ENCODE data around the gene FRMPD2.
"Not testable (repeated sequence)": the region's sequence is repeated elsewhere in the genome, so short reads cannot be mapped to it uniquely, and the experiment has no call there.

Gene FRMPD2

GRCh38 chr10:48289501-48290238 is 15.2 kb upstream of the FRMPD2 start:
- DNase-seq (ENCODE audit: low read depth) = no peak
- H3K4me3 ChIP-seq (ENCODE audit: low read depth, low read length) = no peak overlapping the region

GRCh38 chr10:48288661-48289060 is 14.2 kb upstream of the FRMPD2 start:
- no peak overlapping the region for H3K4me3 ChIP-seq (ENCODE audit: low read depth, low read length)
- DNase-seq (ENCODE audit: low read depth) = no peak

GRCh38 chr10:48287417-48288391 is 13.2 kb upstream of the FRMPD2 start:
- no peak for DNase-seq (ENCODE audit: low read depth)

GRCh38 chr10:48286356-48286755 is 11.9 kb upstream of the FRMPD2 start:
- no peak for DNase-seq (ENCODE audit: low read depth)
- H3K4me3 ChIP-seq (ENCODE audit: low read depth, low read length) = no peak overlapping the region

More at GRCh38 chr10:48287417-48288391, 13.2 kb upstream of the FRMPD2 start:
- H3K4me3 ChIP-seq (ENCODE audit: low read depth, low read length) = no peak overlapping the region

GRCh38 chr10:48285710-48286109 is 11.2 kb upstream of the FRMPD2 start:
- DNase-seq (ENCODE audit: low read depth) = no peak
- H3K4me3 ChIP-seq (ENCODE audit: low read depth, low read length) = no peak overlapping the region

GRCh38 chr10:48284811-48285210 is 10.3 kb upstream of the FRMPD2 start:
- H3K4me3 ChIP-seq (ENCODE audit: low read depth, low read length) = no peak overlapping the region
- DNase-seq (ENCODE audit: low read depth) = no peak

GRCh38 chr10:48284002-48284546 is 9.6 kb upstream of the FRMPD2 start:
- DNase-seq (ENCODE audit: low read depth) = no peak

GRCh38 chr10:48282829-48283228 is 8.3 kb upstream of the FRMPD2 start:
- DNase-seq (ENCODE audit: low read depth) = no peak
- no peak overlapping the region for H3K4me3 ChIP-seq (ENCODE audit: low read depth, low read length)

More at GRCh38 chr10:48284002-48284546, 9.6 kb upstream of the FRMPD2 start:
- H3K4me3 ChIP-seq (ENCODE audit: low read depth, low read length) = no peak overlapping the region

- DNase-seq (ENCODE audit: low read depth); H3K4me3 ChIP-seq (ENCODE audit: low read depth, low read length): not testable (repeated sequence)
These were observed 7.2 kb upstream of the FRMPD2 start for GRCh38 chr10:48281697-48282096.

- no peak for DNase-seq (ENCODE audit: low read depth)
- H3K4me3 ChIP-seq (ENCODE audit: low read depth, low read length) = no peak overlapping the region
These were observed 4.7 kb upstream of the FRMPD2 start for GRCh38 chr10:48279081-48279751.

GRCh38 chr10:48277093-48277492 is 2.6 kb upstream of the FRMPD2 start:
- no peak for DNase-seq (ENCODE audit: low read depth)
- H3K4me3 ChIP-seq (ENCODE audit: low read depth, low read length) = no peak overlapping the region

- no peak overlapping the region for H3K4me3 ChIP-seq (ENCODE audit: low read depth, low read length)
- DNase-seq (ENCODE audit: low read depth) = no peak
These were observed 755 bp downstream of the FRMPD2 start for GRCh38 chr10:48273741-48274140.

GRCh38 chr10:48272682-48273081 is 1.8 kb downstream of the FRMPD2 start:
- no peak overlapping the region for H3K4me3 ChIP-seq (ENCODE audit: low read depth, low read length)
- no peak for DNase-seq (ENCODE audit: low read depth)

GRCh38 chr10:48271047-48271730 is 3.3 kb downstream of the FRMPD2 start:
- no peak overlapping the region for H3K4me3 ChIP-seq (ENCODE audit: low read depth, low read length)
- no peak for DNase-seq (ENCODE audit: low read depth)

- DNase-seq (ENCODE audit: low read depth) = no peak
- no peak overlapping the region for H3K4me3 ChIP-seq (ENCODE audit: low read depth, low read length)
These were observed 8.0 kb downstream of the FRMPD2 start for GRCh38 chr10:48266528-48266927.

GRCh38 chr10:48258105-48258504 is 16.4 kb downstream of the FRMPD2 start:
- no peak overlapping the region for H3K4me3 ChIP-seq (ENCODE audit: low read depth, low read length)
- no peak for DNase-seq (ENCODE audit: low read depth)

- H3K4me3 ChIP-seq (ENCODE audit: low read depth, low read length) = no peak overlapping the region
- no peak for DNase-seq (ENCODE audit: low read depth)
These were observed 17.0 kb downstream of the FRMPD2 start for GRCh38 chr10:48257407-48257961.

- no peak for DNase-seq (ENCODE audit: low read depth)
- H3K4me3 ChIP-seq (ENCODE audit: low read depth, low read length) = no peak overlapping the region
These were observed 18.8 kb downstream of the FRMPD2 start for GRCh38 chr10:48255722-48256121.
